CD14-positive monocyte (primary cell): ENCODE data around the gene PTPRD. TPM values are rescaled to one million over a fixed set of nuclear protein-coding genes. Genes with fewer than 3 reads are reported as not detected.

Source experiments
- DNase-seq, 3 donors: peaks; one replicate each; pipeline ENCODE4 v3.0.0-alpha.2; 2011 to 2022
- H2AFZ ChIP-seq: 2 replicates; pipeline ENCODE4 v1.6.0; 2012; ENCODE audit warnings: mild to moderate bottlenecking, low read depth, low read length, inconsistent platforms; ENCODE audit not compliant: insufficient read depth, poor library complexity, severe bottlenecking
- H3K27ac ChIP-seq, 2 donors: 1 replicate in 1 of 2; 2 replicates in 1 of 2; pipeline ENCODE4 v1.5.1; 2012 to 2013; ENCODE audit warnings: low read length in 2 of 2, control low read depth in 1 of 2, inconsistent platforms in 1 of 2, low read depth in 1 of 2, mild to moderate bottlenecking in 1 of 2
- H3K27me3 ChIP-seq, 2 donors: one replicate each; pipeline versions ENCODE4 v1.6.0 to v1.6.1; 2011 to 2013; ENCODE audit warnings: low read length in 2 of 2; ENCODE audit not compliant: control insufficient read depth in 2 of 2, insufficient read depth in 2 of 2
- H3K36me3 ChIP-seq, 2 donors: replicated peaks in 1 of 2; 1 replicate in 1 of 2; 2 replicates in 1 of 2; pipeline versions ENCODE4 v1.5.1 to v1.6.1; 2012 to 2013; ENCODE audit warnings: low read length in 2 of 2, control low read depth in 1 of 2, inconsistent platforms in 1 of 2, mild to moderate bottlenecking in 1 of 2; ENCODE audit not compliant: insufficient read depth in 2 of 2, control insufficient read depth in 1 of 2
- H3K4me1 ChIP-seq, 2 donors: 1 replicate in 1 of 2; 2 replicates in 1 of 2; pipeline versions ENCODE4 v1.5.1 to v1.6.1; 2012 to 2013; ENCODE audit warnings: low read length in 2 of 2, control low read depth in 1 of 2, inconsistent platforms in 1 of 2, mild to moderate bottlenecking in 1 of 2, moderate library complexity in 1 of 2; ENCODE audit not compliant: insufficient read depth in 2 of 2, control insufficient read depth in 1 of 2
- H3K4me2 ChIP-seq: replicated peaks from 2 replicates; pipeline ENCODE3; 2012; ENCODE audit warnings: low read length, moderate library complexity, mild to moderate bottlenecking; ENCODE audit not compliant: poor library complexity, severe bottlenecking; ENCODE audit errors: extremely low read depth
- H3K4me3 ChIP-seq, 3 experiments: fragments of 200-600 bp in 1 of 3; sonication (generic) in 1 of 3; replicated peaks in 1 of 3; 1 replicate in 2 of 3; 2 replicates in 1 of 3; pipeline ENCODE4 v1.5.1; 2011 to 2013; ENCODE audit warnings: low read length in 3 of 3, mild to moderate bottlenecking in 3 of 3, control low read depth in 2 of 3, low read depth in 2 of 3, inconsistent platforms in 1 of 3, moderate library complexity in 1 of 3
- H3K79me2 ChIP-seq: 2 replicates; pipeline ENCODE4 v1.6.0; 2012; ENCODE audit warnings: mild to moderate bottlenecking, control low read depth, inconsistent platforms, low read length, moderate library complexity; ENCODE audit not compliant: insufficient read depth
- H3K9ac ChIP-seq: 2 replicates; pipeline ENCODE4 v1.6.0; 2017; ENCODE audit warnings: low read length, mild to moderate bottlenecking; ENCODE audit not compliant: insufficient read depth, poor library complexity, severe bottlenecking
- H3K9me3 ChIP-seq, 2 donors: replicated peaks in 1 of 2; 1 replicate in 1 of 2; 2 replicates in 1 of 2; pipeline versions ENCODE4 v1.5.1 to v1.6.1; 2012 to 2013; ENCODE audit warnings: low read length in 2 of 2, control low read depth in 1 of 2; ENCODE audit not compliant: control insufficient read depth in 1 of 2, insufficient read depth in 1 of 2
- H4K20me1 ChIP-seq: 2 replicates; pipeline ENCODE4 v1.6.0; 2012; ENCODE audit warnings: mild to moderate bottlenecking, low read length, control low read depth, moderate library complexity; ENCODE audit not compliant: insufficient read depth
- H3K27ac Mint-ChIP-seq, 7 donors: one replicate each; pipeline ENCODE4 v1.8.0; 2020; ENCODE audit warnings: mild to moderate bottlenecking in 7 of 7, mixed read lengths in 7 of 7, moderate library complexity in 6 of 7, inconsistent platforms in 2 of 7
- H3K27me3 Mint-ChIP-seq, 3 donors: one replicate each; pipeline ENCODE4 v1.8.0; 2021 to 2022; ENCODE audit warnings: low read depth in 3 of 3, mild to moderate bottlenecking in 3 of 3, mixed read lengths in 3 of 3, moderate library complexity in 3 of 3, inconsistent platforms in 1 of 3
- H3K36me3 Mint-ChIP-seq, 2 donors: one replicate each; pipeline ENCODE4 v1.8.0; 2020; ENCODE audit warnings: mixed read lengths in 2 of 2, inconsistent platforms in 1 of 2, mild to moderate bottlenecking in 1 of 2
- H3K4me1 Mint-ChIP-seq: one replicate; pipeline ENCODE4 v1.8.0; 2020; ENCODE audit warnings: mild to moderate bottlenecking, mixed read lengths
- H3K4me3 Mint-ChIP-seq, 2 donors: one replicate each; pipeline ENCODE4 v1.8.0; 2020; ENCODE audit warnings: mild to moderate bottlenecking in 2 of 2, mixed read lengths in 2 of 2, moderate library complexity in 1 of 2
- H3K9me3 Mint-ChIP-seq, 7 donors: one replicate each; pipeline ENCODE4 v1.8.0; 2020 to 2022; ENCODE audit warnings: mixed read lengths in 7 of 7, mild to moderate bottlenecking in 6 of 7, moderate library complexity in 6 of 7, inconsistent platforms in 2 of 7
- WGBS: methylation state at CpG from one replicate; pipeline ENCODE4 v1.1.5; 2013; ENCODE audit warnings: missing lambda C conversion rate; ENCODE audit not compliant: insufficient coverage; 5-methylcytosine and 5-hydroxymethylcytosine counted together
- intact Hi-C, 2 donors: fragments of 100-400 bp; cut with micrococcal nuclease; formaldehyde crosslinking; loops; one replicate each; pipeline versions ENCODE4 v1.15.0 to v1.15.1; 2023
- polyA plus RNA-seq, 3 donors: library from polyadenylated mRNA; depleted of rRNA in 1 of 3; unstranded in 2 of 3; stranded (reverse) in 1 of 3; fragments of 300-500 nt in 2 of 3; fragments of >200 nt in 1 of 3; fragmentation: Illumina TruSeq in 2 of 3; gene quantifications; 1 replicate in 2 of 3; 2 replicates in 1 of 3; pipeline ENCODE4 v1.2.3, GENCODE V29; 2012 to 2021
- TF ChIP-seq, protein P1 (sequence below): fragments of 200-600 bp; IDR thresholded peaks from one replicate; pipeline ENCODE4 v1.8.0; 2022; ENCODE audit warnings: antibody characterized with exemption, mild to moderate bottlenecking

PTPRD gene
- polyA plus RNA-seq, 3 donors: not detected

DNA sequence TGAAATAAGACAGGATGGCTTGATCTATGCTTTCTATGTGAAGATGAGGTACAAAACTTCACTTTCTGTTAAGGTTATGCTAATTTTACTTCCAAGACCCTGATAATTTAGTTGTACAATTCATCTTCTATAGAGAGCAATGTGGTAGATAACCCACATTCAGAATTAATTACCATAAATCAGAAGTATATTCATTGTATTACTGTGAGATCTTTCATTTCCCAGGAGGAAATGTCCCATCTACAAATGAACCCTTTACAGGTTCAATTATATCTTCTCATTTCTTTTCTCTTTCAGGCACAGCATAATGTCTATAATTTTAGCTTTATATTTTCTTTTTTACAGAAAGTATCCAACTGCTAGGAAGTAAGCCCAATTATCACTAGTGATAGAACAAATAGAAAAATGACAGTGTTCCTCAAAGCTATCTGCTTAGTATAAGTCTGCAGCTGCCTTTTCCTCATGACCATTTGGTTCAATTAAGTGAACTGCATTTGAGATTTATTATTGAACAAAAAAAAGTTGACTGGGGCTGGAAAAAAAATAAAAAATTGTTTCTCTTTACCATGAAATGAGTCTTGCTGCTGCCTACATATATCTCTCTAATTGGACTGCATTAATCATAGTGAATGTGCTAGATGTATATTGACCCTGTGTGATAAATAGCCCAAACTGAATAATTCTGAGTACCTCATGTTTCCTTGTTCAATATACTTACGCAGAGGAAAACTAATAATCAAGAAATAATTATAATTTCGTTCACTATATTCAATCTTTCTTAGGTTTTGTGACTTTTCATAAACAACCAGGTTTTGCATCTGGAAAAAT is 1329.4 kb downstream of the PTPRD start:
- Mint-ChIP-seq H3K36me3 (no peaks in the 10 kb centered on the region), H3K27me3 (no peaks in the 10 kb centered on the region), H3K4me1 (no peaks in the 10 kb centered on the region), H3K9me3 (no peaks in the 10 kb centered on the region), H3K4me3 (no peak overlapping the region), H3K27ac (no peak overlapping the region)
- no peaks in the 10 kb centered on the region for H3K4me1 ChIP-seq
- WGBS: no CpG with 5 or more reads among the region's 2 CpGs
- H3K79me2 ChIP-seq: no peaks in the 10 kb centered on the region
- H2AFZ ChIP-seq: no peak overlapping the region
- H3K4me3 ChIP-seq: no peak overlapping the region
- H4K20me1 ChIP-seq: no peaks in the 10 kb centered on the region
- H3K4me2 ChIP-seq: no peak overlapping the region
- intact Hi-C loops: no loop called here
- no peak for DNase-seq
- no peak overlapping the region for H3K9ac ChIP-seq
- H3K36me3 ChIP-seq: no peaks in the 10 kb centered on the region
- no peak overlapping the region for H3K27ac ChIP-seq
- TF ChIP-seq, protein P1, sequence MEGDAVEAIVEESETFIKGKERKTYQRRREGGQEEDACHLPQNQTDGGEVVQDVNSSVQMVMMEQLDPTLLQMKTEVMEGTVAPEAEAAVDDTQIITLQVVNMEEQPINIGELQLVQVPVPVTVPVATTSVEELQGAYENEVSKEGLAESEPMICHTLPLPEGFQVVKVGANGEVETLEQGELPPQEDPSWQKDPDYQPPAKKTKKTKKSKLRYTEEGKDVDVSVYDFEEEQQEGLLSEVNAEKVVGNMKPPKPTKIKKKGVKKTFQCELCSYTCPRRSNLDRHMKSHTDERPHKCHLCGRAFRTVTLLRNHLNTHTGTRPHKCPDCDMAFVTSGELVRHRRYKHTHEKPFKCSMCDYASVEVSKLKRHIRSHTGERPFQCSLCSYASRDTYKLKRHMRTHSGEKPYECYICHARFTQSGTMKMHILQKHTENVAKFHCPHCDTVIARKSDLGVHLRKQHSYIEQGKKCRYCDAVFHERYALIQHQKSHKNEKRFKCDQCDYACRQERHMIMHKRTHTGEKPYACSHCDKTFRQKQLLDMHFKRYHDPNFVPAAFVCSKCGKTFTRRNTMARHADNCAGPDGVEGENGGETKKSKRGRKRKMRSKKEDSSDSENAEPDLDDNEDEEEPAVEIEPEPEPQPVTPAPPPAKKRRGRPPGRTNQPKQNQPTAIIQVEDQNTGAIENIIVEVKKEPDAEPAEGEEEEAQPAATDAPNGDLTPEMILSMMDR: no peak
- no peaks in the 10 kb centered on the region for H3K9me3 ChIP-seq
- no peaks in the 10 kb centered on the region for H3K27me3 ChIP-seq

DNA sequence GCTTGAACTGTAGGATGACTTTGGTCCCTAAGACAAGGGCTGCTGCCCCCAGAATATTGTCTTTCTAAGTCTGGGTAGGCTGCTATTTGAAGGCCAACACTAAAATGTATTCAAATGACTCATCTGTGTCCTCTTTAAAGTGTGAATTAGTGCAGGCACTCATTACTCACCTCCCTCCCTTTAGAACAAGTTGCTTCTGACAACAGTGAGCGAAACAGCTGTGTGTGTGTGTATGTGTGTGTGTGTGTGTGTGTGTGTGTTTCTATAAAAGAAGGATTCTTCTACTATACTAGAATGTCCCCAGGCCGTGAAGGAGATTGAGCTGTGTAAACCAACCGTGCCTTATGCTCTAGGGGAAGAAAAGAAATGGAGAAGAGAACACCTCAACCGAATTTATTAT is 1337.2 kb downstream of the PTPRD start:
- Mint-ChIP-seq H3K27ac (no peak overlapping the region), H3K4me3 (no peak overlapping the region), H3K36me3 (no peaks in the 10 kb centered on the region), H3K9me3 (peaks cover 0 to 3% (median 0%) of the 10 kb centered on the region in 7 donors), H3K27me3 (no peaks in the 10 kb centered on the region), H3K4me1 (no peaks in the 10 kb centered on the region)
- Histone ChIP-seq H3K4me1 (no peaks in the 10 kb centered on the region), H3K4me2 (no peak overlapping the region), H3K4me3 (no peak overlapping the region), H4K20me1 (no peaks in the 10 kb centered on the region), H3K9me3 (no peaks in the 10 kb centered on the region), H3K79me2 (no peaks in the 10 kb centered on the region), H3K27me3 (no peaks in the 10 kb centered on the region), H3K36me3 (no peaks in the 10 kb centered on the region), H3K27ac (no peak overlapping the region), H3K9ac (no peak overlapping the region), H2AFZ (no peak overlapping the region)
- intact Hi-C loops: no loop called here
- WGBS: no CpG with 5 or more reads among the region's 4 CpGs
- TF ChIP-seq, protein P1: no peak
- DNase-seq: no peak
